Mucosa of rectum (tissue), 2 donors: ENCODE measurements around the gene ITGB5.

ENCODE experiments used
- H3K27ac ChIP-seq, 2 donors: one replicate each; pipeline ENCODE4 v1.7.0; 2013; ENCODE audit warnings: inconsistent platforms in 2 of 2, low read depth in 2 of 2, low read length in 2 of 2
- H3K27me3 ChIP-seq, 2 donors: one replicate each; pipeline ENCODE4 v1.7.0; 2013; ENCODE audit warnings: low read length in 2 of 2; ENCODE audit not compliant: control insufficient read depth in 2 of 2, insufficient read depth in 2 of 2
- H3K36me3 ChIP-seq, 2 donors: one replicate each; pipeline ENCODE4 v1.7.0; 2013; ENCODE audit warnings: low read length in 2 of 2; ENCODE audit not compliant: control insufficient read depth in 2 of 2, insufficient read depth in 2 of 2
- H3K4me1 ChIP-seq, 2 donors: one replicate each; pipeline ENCODE4 v1.7.0; 2013; ENCODE audit warnings: low read length in 2 of 2, mild to moderate bottlenecking in 1 of 2; ENCODE audit not compliant: control insufficient read depth in 2 of 2, insufficient read depth in 2 of 2
- H3K4me3 ChIP-seq, 2 donors: one replicate each; pipeline ENCODE4 v1.7.0; 2013; ENCODE audit warnings: low read length in 2 of 2
- H3K9ac ChIP-seq, 2 donors: one replicate each; pipeline ENCODE4 v1.7.0; 2013; ENCODE audit warnings: low read length in 2 of 2, low read depth in 1 of 2, mild to moderate bottlenecking in 1 of 2
- H3K9me3 ChIP-seq, 2 donors: one replicate each; pipeline ENCODE4 v1.7.0; 2013; ENCODE audit warnings: low read length in 2 of 2; ENCODE audit not compliant: control insufficient read depth in 2 of 2
- donor health status: healthy.
- donor health status: Normal muscosa, but diverticular disease.

ITGB5 gene

GRCh38 chr3:124816206-124816605 is 71.0 kb downstream of the ITGB5 start:
- H3K9ac ChIP-seq: no peak overlapping the region
- H3K4me3 ChIP-seq: no peak overlapping the region
- no peaks in the 10 kb centered on the region for H3K9me3 ChIP-seq
- peaks cover 3 to 8% of the 10 kb centered on the region in 2 donors for H3K36me3 ChIP-seq
- H3K27me3 ChIP-seq: no peaks in the 10 kb centered on the region
- no peak overlapping the region for H3K27ac ChIP-seq
- peaks cover 35 to 47% of the 10 kb centered on the region in 2 donors for H3K4me1 ChIP-seq

- no peak overlapping the region for H3K9ac ChIP-seq
- peaks cover 3 to 4% of the 10 kb centered on the region in 2 donors for H3K36me3 ChIP-seq
- no peak overlapping the region for H3K4me3 ChIP-seq
- peak overlapping the region; percentile 82 to 85 for H3K27ac ChIP-seq
- no peaks in the 10 kb centered on the region for H3K27me3 ChIP-seq
- H3K4me1 ChIP-seq: peaks cover 35 to 51% of the 10 kb centered on the region in 2 donors
- no peaks in the 10 kb centered on the region for H3K9me3 ChIP-seq
These were observed 71.4 kb downstream of the ITGB5 start for GRCh38 chr3:124815781-124816180.

- Histone ChIP-seq H3K27ac (peak overlapping the region; percentile 82 to 85), H3K9ac (peak overlapping the region; percentile 6 to 28), H3K4me3 (peak overlapping the region in 1 of 2 donors; percentile 23), H3K9me3 (no peaks in the 10 kb centered on the region), H3K36me3 (peaks cover 3 to 4% of the 10 kb centered on the region in 2 donors), H3K4me1 (peaks cover 35 to 54% of the 10 kb centered on the region in 2 donors), H3K27me3 (no peaks in the 10 kb centered on the region)
These were observed 72.3 kb downstream of the ITGB5 start for GRCh38 chr3:124814620-124815421.

GRCh38 chr3:124813541-124813940 is 73.6 kb downstream of the ITGB5 start:
- Histone ChIP-seq H3K9ac (peak overlapping the region in 1 of 2 donors; percentile 21), H3K4me1 (peaks cover 35 to 50% of the 10 kb centered on the region in 2 donors), H3K4me3 (peak overlapping the region in 1 of 2 donors; percentile 5), H3K36me3 (peaks cover 3 to 4% of the 10 kb centered on the region in 2 donors), H3K27me3 (no peaks in the 10 kb centered on the region), H3K9me3 (no peaks in the 10 kb centered on the region), H3K27ac (peak overlapping the region; percentile 38 to 83)

- H3K9me3 ChIP-seq: no peaks in the 10 kb centered on the region
- H3K4me1 ChIP-seq: peaks cover 35 to 50% of the 10 kb centered on the region in 2 donors
- peak overlapping the region in 1 of 2 donors; percentile 21 for H3K9ac ChIP-seq
- H3K4me3 ChIP-seq: no peak overlapping the region
- H3K27me3 ChIP-seq: no peaks in the 10 kb centered on the region
- peak overlapping the region; percentile 38 to 83 for H3K27ac ChIP-seq
- peaks cover 3 to 4% of the 10 kb centered on the region in 2 donors for H3K36me3 ChIP-seq
These were observed 74.6 kb downstream of the ITGB5 start for GRCh38 chr3:124812291-124813265.

- Histone ChIP-seq H3K27ac (peak overlapping the region in 1 of 2 donors; percentile 83), H3K9me3 (no peaks in the 10 kb centered on the region), H3K27me3 (no peaks in the 10 kb centered on the region), H3K4me1 (peaks cover 35 to 50% of the 10 kb centered on the region in 2 donors), H3K9ac (no peak overlapping the region), H3K4me3 (no peak overlapping the region), H3K36me3 (no peaks in the 10 kb centered on the region)
These were observed 75.7 kb downstream of the ITGB5 start for GRCh38 chr3:124811436-124811835.

- H3K4me3 ChIP-seq: no peak overlapping the region
- peak overlapping the region; percentile 18 to 24 for H3K27ac ChIP-seq
- no peaks in the 10 kb centered on the region for H3K36me3 ChIP-seq
- no peaks in the 10 kb centered on the region for H3K27me3 ChIP-seq
- H3K9me3 ChIP-seq: no peaks in the 10 kb centered on the region
- no peak overlapping the region for H3K9ac ChIP-seq
- H3K4me1 ChIP-seq: peaks cover 31 to 50% of the 10 kb centered on the region in 2 donors
These were observed 76.2 kb downstream of the ITGB5 start for GRCh38 chr3:124810970-124811369.

- Histone ChIP-seq H3K4me1 (peaks cover 18 to 35% of the 10 kb centered on the region in 2 donors), H3K9ac (no peak overlapping the region), H3K27ac (no peak overlapping the region), H3K4me3 (no peak overlapping the region), H3K9me3 (no peaks in the 10 kb centered on the region), H3K27me3 (no peaks in the 10 kb centered on the region), H3K36me3 (no peaks in the 10 kb centered on the region)
These were observed 78.1 kb downstream of the ITGB5 start for GRCh38 chr3:124809039-124809438.

GRCh38 chr3:124805671-124806070 is 81.5 kb downstream of the ITGB5 start:
- no peak overlapping the region for H3K4me3 ChIP-seq
- no peaks in the 10 kb centered on the region for H3K9me3 ChIP-seq
- H3K36me3 ChIP-seq: peaks cover 0 to 6% of the 10 kb centered on the region in 2 donors
- H3K27ac ChIP-seq: no peak overlapping the region
- H3K9ac ChIP-seq: no peak overlapping the region
- H3K27me3 ChIP-seq: no peaks in the 10 kb centered on the region
- H3K4me1 ChIP-seq: peaks cover 4 to 6% of the 10 kb centered on the region in 2 donors
